CD4-positive, alpha-beta T cell (primary cell): ENCODE results near the gene ITPRID2. TPM values are rescaled to one million over a fixed set of nuclear protein-coding genes. Genes with fewer than 3 reads are reported as not detected.

Experiments
- ATAC-seq: fragments of 200-7000 bp; cut with Tn5 transposase; one replicate; pipeline ENCODE4 v1.10.0; 2022; ENCODE audit warnings: mild to moderate bottlenecking; ENCODE audit not compliant: poor library complexity
- CTCF ChIA-PET: fragments of 350-600 bp; sonication (Branson Sonifier 250); formaldehyde crosslinking; loops from one replicate; lab custom pipeline; 2021; ENCODE audit warnings: antibody characterized with exemption, inconsistent platforms; lab: Charles Lee
- POLR2A ChIA-PET: fragments of 350-600 bp; sonication (Branson Sonifier 250); formaldehyde crosslinking; loops from one replicate; lab custom pipeline; 2021; ENCODE audit warnings: antibody characterized with exemption, inconsistent platforms; lab: Charles Lee
- DNase-seq, 14 experiments: peaks; one replicate each; pipeline ENCODE4 v3.0.0-alpha.2; 2013 to 2020; ENCODE audit warnings: mixed read lengths in 2 of 14
- H3K27ac ChIP-seq, 2 donors: one replicate each; pipeline versions ENCODE4 v1.5.1 to v1.7.0; 2013; ENCODE audit warnings: low read length in 2 of 2, low read depth in 1 of 2, mild to moderate bottlenecking in 1 of 2
- H3K27me3 ChIP-seq, 2 experiments: 1 replicate in 1 of 2; 2 replicates in 1 of 2; pipeline versions ENCODE4 v1.6.1 to v1.7.0; 2013; ENCODE audit warnings: low read length in 2 of 2, control low read depth in 1 of 2, mild to moderate bottlenecking in 1 of 2, moderate library complexity in 1 of 2; ENCODE audit not compliant: insufficient read depth in 2 of 2, control insufficient read depth in 1 of 2
- H3K36me3 ChIP-seq: one replicate; pipeline ENCODE4 v1.6.1; 2013; ENCODE audit warnings: low read length, control low read depth; ENCODE audit not compliant: insufficient read depth
- H3K4me1 ChIP-seq: one replicate; pipeline ENCODE4 v1.6.1; 2013; ENCODE audit warnings: low read length, control low read depth; ENCODE audit not compliant: insufficient read depth
- H3K4me3 ChIP-seq: one replicate; pipeline ENCODE4 v1.5.1; 2013; ENCODE audit warnings: mild to moderate bottlenecking, low read length, moderate library complexity
- H3K9me3 ChIP-seq, 2 experiments: 1 replicate in 1 of 2; 2 replicates in 1 of 2; pipeline versions ENCODE4 v1.6.1 to v1.7.0; 2013; ENCODE audit warnings: low read length in 2 of 2, mild to moderate bottlenecking in 2 of 2, control low read depth in 1 of 2, moderate library complexity in 1 of 2; ENCODE audit not compliant: control insufficient read depth in 1 of 2, insufficient read depth in 1 of 2
- H3K27ac Mint-ChIP-seq: one replicate; pipeline ENCODE4 v1.8.0; 2020; ENCODE audit warnings: mixed read lengths
- H3K27me3 Mint-ChIP-seq: one replicate; pipeline ENCODE4 v1.8.0; 2021; ENCODE audit warnings: mixed read lengths
- H3K36me3 Mint-ChIP-seq: one replicate; pipeline ENCODE4 v1.8.0; 2021; ENCODE audit warnings: low read depth, mixed read lengths
- H3K4me1 Mint-ChIP-seq: one replicate; pipeline ENCODE4 v1.8.0; 2021; ENCODE audit warnings: low read depth, mixed read lengths
- H3K4me3 Mint-ChIP-seq: one replicate; pipeline ENCODE4 v1.8.0; 2020; ENCODE audit warnings: mild to moderate bottlenecking, mixed read lengths
- H3K9me3 Mint-ChIP-seq: one replicate; pipeline ENCODE4 v1.8.0; 2020; ENCODE audit warnings: mixed read lengths
- CTCF ChIP-seq: fragments of 200-600 bp; IDR thresholded peaks from one replicate; pipeline ENCODE4 v1.8.0; 2022; ENCODE audit warnings: antibody characterized with exemption, mild to moderate bottlenecking
- intact Hi-C, 2 experiments: fragments of 100-400 bp; cut with DNase I in 1 of 2; cut with micrococcal nuclease in 1 of 2; formaldehyde crosslinking; loops; one replicate each; pipeline versions ENCODE4 v1.15.1 to v1.9.0; 2023 to 2025; cut with DNase I, micrococcal nuclease
- total RNA-seq, 174 experiments: library from RNA in 2 of 174; stranded (reverse) in 2 of 174; gene quantifications; one replicate each; pipeline ENCODE4 v1.2.3 and lab custom pipeline; 2021 to 2026

Gene ITPRID2
- total RNA-seq, 2 experiments from 2014 or later = 75.8 to 79.7 TPM

GRCh38 chr2:181918188-181918587, 26.7 kb downstream of the ITPRID2 start:
- Mint-ChIP-seq H3K4me3 (no peak overlapping the region), H3K4me1 (no peaks in the 10 kb centered on the region), H3K27ac (no peak overlapping the region), H3K9me3 (no peaks in the 10 kb centered on the region), H3K36me3 (peaks cover 79% of the 10 kb centered on the region), H3K27me3 (no peaks in the 10 kb centered on the region)
- no peaks in the 10 kb centered on the region for H3K27me3 ChIP-seq
- ATAC-seq (no peak), DNase-seq (no peak)
- ChIA-PET POLR2A (no interaction called here), CTCF (no interaction called here)
- no peak overlapping the region for H3K4me3 ChIP-seq
- no peaks in the 10 kb centered on the region for H3K9me3 ChIP-seq
- no peak for TF ChIP-seq CTCF
- peaks cover 43% of the 10 kb centered on the region for H3K36me3 ChIP-seq
- H3K4me1 ChIP-seq = no peaks in the 10 kb centered on the region
- intact Hi-C loops = no loop called here
- H3K27ac ChIP-seq = no peak overlapping the region

- Mint-ChIP-seq H3K4me3 (no peak overlapping the region), H3K27me3 (no peaks in the 10 kb centered on the region), H3K4me1 (peaks cover 9% of the 10 kb centered on the region), H3K9me3 (no peaks in the 10 kb centered on the region), H3K27ac (no peak overlapping the region), H3K36me3 (peaks cover 72% of the 10 kb centered on the region)
- Histone ChIP-seq H3K36me3 (peaks cover 23% of the 10 kb centered on the region), H3K27ac (no peak overlapping the region), H3K9me3 (no peaks in the 10 kb centered on the region), H3K27me3 (no peaks in the 10 kb centered on the region), H3K4me3 (no peak overlapping the region), H3K4me1 (no peaks in the 10 kb centered on the region)
- TF ChIP-seq CTCF = no peak
- ATAC-seq (no peak), DNase-seq (no peak)
- CTCF ChIA-PET = no interaction called here
- POLR2A ChIA-PET = no interaction called here
- intact Hi-C loops = no loop called here
These were observed 31.6 kb downstream of the ITPRID2 start for GRCh38 chr2:181923121-181923520.

GRCh38 chr2:181924336-181924735, 32.8 kb downstream of the ITPRID2 start:
- intact Hi-C loops = no loop called here
- DNase-seq = no peak
- Mint-ChIP-seq H3K27me3 (no peaks in the 10 kb centered on the region), H3K9me3 (no peaks in the 10 kb centered on the region), H3K4me1 (peaks cover 9% of the 10 kb centered on the region), H3K4me3 (no peak overlapping the region), H3K36me3 (peaks cover 63% of the 10 kb centered on the region), H3K27ac (no peak overlapping the region)
- no peak overlapping the region for H3K4me3 ChIP-seq
- POLR2A ChIA-PET = no interaction called here
- H3K4me1 ChIP-seq = no peaks in the 10 kb centered on the region
- no peak for ATAC-seq
- no peak overlapping the region for H3K27ac ChIP-seq
- no peak for TF ChIP-seq CTCF
- H3K27me3 ChIP-seq = no peaks in the 10 kb centered on the region
- CTCF ChIA-PET = no interaction called here
- no peaks in the 10 kb centered on the region for H3K9me3 ChIP-seq
- peaks cover 19% of the 10 kb centered on the region for H3K36me3 ChIP-seq
